ENCODE data around the gene WRAP73.

Gene WRAP73

GRCh38 chr1:3609769-3610526 lies 40.0 kb downstream of the WRAP73 start:
- DNase-seq: no peak

GRCh38 chr1:3609016-3609768 lies 40.7 kb downstream of the WRAP73 start:
- no peak for DNase-seq

GRCh38 chr1:3608154-3608553 lies 41.7 kb downstream of the WRAP73 start:
- DNase-seq: no peak

GRCh38 chr1:3607703-3608065 lies 42.2 kb downstream of the WRAP73 start:
- no peak for DNase-seq

- no peak for DNase-seq
Observed at GRCh38 chr1:3606779-3607702, 42.9 kb downstream of the WRAP73 start.

- no peak for DNase-seq
Observed at GRCh38 chr1:3604997-3605823, 44.7 kb downstream of the WRAP73 start.

GRCh38 chr1:3604468-3604974 lies 45.4 kb downstream of the WRAP73 start:
- DNase-seq: no peak

GRCh38 chr1:3603571-3604467 lies 46.1 kb downstream of the WRAP73 start:
- DNase-seq: no peak

GRCh38 chr1:3603156-3603555 lies 46.7 kb downstream of the WRAP73 start:
- no peak for DNase-seq

- DNase-seq: no peak
Observed at GRCh38 chr1:3602375-3602774, 47.5 kb downstream of the WRAP73 start.

- DNase-seq: no peak
Observed at GRCh38 chr1:3601743-3602142, 48.2 kb downstream of the WRAP73 start.

GRCh38 chr1:3600354-3600753 lies 49.5 kb downstream of the WRAP73 start:
- DNase-seq: no peak

- no peak for DNase-seq
Observed at GRCh38 chr1:3599816-3600215, 50.1 kb downstream of the WRAP73 start.

- no peak for DNase-seq
Observed at GRCh38 chr1:3599286-3599811, 50.6 kb downstream of the WRAP73 start.

- peak; percentile 73 for DNase-seq
Observed at GRCh38 chr1:3598522-3599285, 51.2 kb downstream of the WRAP73 start.

- peak; percentile 78 for DNase-seq
Observed at GRCh38 chr1:3598051-3598491, 51.8 kb downstream of the WRAP73 start.

- peak; percentile 82 for DNase-seq
Observed at GRCh38 chr1:3597599-3597964, 52.3 kb downstream of the WRAP73 start.

GRCh38 chr1:3596663-3597598 lies 53.0 kb downstream of the WRAP73 start:
- no peak for DNase-seq

GRCh38 chr1:3595949-3596348 lies 54.0 kb downstream of the WRAP73 start:
- no peak for DNase-seq
